ENCODE measurements around the gene CBX2.

Gene CBX2

GRCh38 chr17:79801156-79802038, 23.4 kb downstream of the CBX2 start:
- DNase-seq, result no peak

- no peak for DNase-seq
Observed at GRCh38 chr17:79802039-79802735, 24.2 kb downstream of the CBX2 start.

GRCh38 chr17:79802736-79803420, 24.9 kb downstream of the CBX2 start:
- DNase-seq, result peak; percentile 57

GRCh38 chr17:79803421-79803996, 25.6 kb downstream of the CBX2 start:
- DNase-seq, result no peak

- DNase-seq, result peak; percentile 88
Observed at GRCh38 chr17:79803997-79804855, 26.3 kb downstream of the CBX2 start.

GRCh38 chr17:79804856-79805696, 27.1 kb downstream of the CBX2 start:
- DNase-seq, result peak; percentile 60

GRCh38 chr17:79806446-79806760, 28.5 kb downstream of the CBX2 start:
- peak; percentile 54 for DNase-seq

GRCh38 chr17:79806863-79807720, 29.1 kb downstream of the CBX2 start:
- peak; percentile 56 for DNase-seq

GRCh38 chr17:79808763-79809529, 31.0 kb downstream of the CBX2 start:
- no peak for DNase-seq

- no peak for DNase-seq
Observed at GRCh38 chr17:79809530-79810129, 31.7 kb downstream of the CBX2 start.

GRCh38 chr17:79810130-79811010, 32.4 kb downstream of the CBX2 start:
- DNase-seq, result peak; percentile 84

GRCh38 chr17:79811011-79811867, 33.3 kb downstream of the CBX2 start:
- DNase-seq, result no peak

- no peak for DNase-seq
Observed at GRCh38 chr17:79811868-79812352, 34.0 kb downstream of the CBX2 start.

- DNase-seq, result no peak
Observed at GRCh38 chr17:79812353-79813258, 34.7 kb downstream of the CBX2 start.

GRCh38 chr17:79813297-79814126, 35.6 kb downstream of the CBX2 start:
- no peak for DNase-seq
